Activated naive CD4-positive, alpha-beta T cell treated with anti-CD3 and anti-CD28 coated beads for 36 hours (primary cell): ENCODE data around the gene CEBPG. TPM values are rescaled to one million over a fixed set of nuclear protein-coding genes. Genes with fewer than 3 reads are reported as not detected.

Source experiments
- CTCF ChIA-PET: fragments of 350-600 bp; sonication (Branson Sonifier 250); formaldehyde crosslinking; loops from one replicate; lab custom pipeline; 2021; ENCODE audit warnings: antibody characterized with exemption; lab: Charles Lee
- DNase-seq: peaks from one replicate; pipeline ENCODE4 v3.0.0-alpha.2; 2020
- H3K27ac Mint-ChIP-seq: one replicate; pipeline ENCODE4 v1.8.0; 2021; ENCODE audit warnings: mild to moderate bottlenecking, mixed read lengths
- H3K27me3 Mint-ChIP-seq: one replicate; pipeline ENCODE4 v1.8.0; 2021; ENCODE audit warnings: low read depth, mixed read lengths
- H3K36me3 Mint-ChIP-seq: one replicate; pipeline ENCODE4 v1.8.0; 2021; ENCODE audit warnings: low read depth, mixed read lengths
- H3K4me1 Mint-ChIP-seq: one replicate; pipeline ENCODE4 v1.8.0; 2021; ENCODE audit warnings: low read depth, mixed read lengths
- H3K4me3 Mint-ChIP-seq: one replicate; pipeline ENCODE4 v1.8.0; 2021; ENCODE audit warnings: mild to moderate bottlenecking, moderate library complexity, mixed read lengths
- H3K9me3 Mint-ChIP-seq: one replicate; pipeline ENCODE4 v1.8.0; 2021; ENCODE audit warnings: mixed read lengths
- intact Hi-C: fragments of 100-400 bp; cut with micrococcal nuclease; formaldehyde crosslinking; loops from one replicate; pipeline ENCODE4 v1.15.1; 2023
- total RNA-seq, 2 experiments: library from RNA; stranded (reverse); gene quantifications; one replicate each; pipeline ENCODE4 v1.2.3, GENCODE V29; 2021

CEBPG gene
- total RNA-seq, 2 experiments from 2014 or later = 37.3 to 38.7 TPM

- Mint-ChIP-seq H3K4me1 (peaks cover 63% of the 10 kb centered on the region), H3K36me3 (peaks cover 37% of the 10 kb centered on the region), H3K27me3 (no peaks in the 10 kb centered on the region), H3K4me3 (peak overlapping the region; percentile 88), H3K9me3 (no peaks in the 10 kb centered on the region), H3K27ac (no peak overlapping the region)
- intact Hi-C loops = loop anchor here (10.0 kb wide), 1 partner anchor 402 kb away; the partner anchor contains the start of genes CEP89 and FAAP24
- DNase-seq = no peak
- CTCF ChIA-PET = interaction anchor here (0.8 kb wide), 1 partner anchor 31 kb away, joined by 3 read pairs; no protein-coding TSS in a partner anchor
These were observed 2.9 kb downstream of the CEBPG start for GRCh38 chr19:33376423-33376822.

- no peak overlapping the region for H3K27ac Mint-ChIP-seq
- peak overlapping the region; percentile 7 for H3K4me3 Mint-ChIP-seq
These were observed 3.5 kb downstream of the CEBPG start for GRCh38 chr19:33376941-33377557.

GRCh38 chr19:33377586-33378475, 4.3 kb downstream of the CEBPG start:
- Mint-ChIP-seq H3K4me3 (no peak overlapping the region), H3K27ac (no peak overlapping the region), H3K9me3 (no peaks in the 10 kb centered on the region), H3K4me1 (peaks cover 63% of the 10 kb centered on the region), H3K27me3 (no peaks in the 10 kb centered on the region), H3K36me3 (peaks cover 40% of the 10 kb centered on the region)
- intact Hi-C loops = loop anchor here (10.0 kb wide), 1 partner anchor 403 kb away; the partner anchor contains the start of genes CEP89 and FAAP24
- no peak for DNase-seq
- CTCF ChIA-PET = interaction anchor here (0.6 to 1.1 kb wide), 3 partner anchors 141 to 234 kb away, joined by 3 to 4 read pairs (median 3); no protein-coding TSS in a partner anchor

More at GRCh38 chr19:33376941-33377557, 3.5 kb downstream of the CEBPG start:
- no peaks in the 10 kb centered on the region for H3K27me3 Mint-ChIP-seq
- CTCF ChIA-PET = interaction anchor here (0.8 kb wide), 1 partner anchor 30 kb away, joined by 3 read pairs; no protein-coding TSS in a partner anchor
- intact Hi-C loops = loop anchor here (10.0 kb wide), 1 partner anchor 402 kb away; the partner anchor contains the start of genes CEP89 and FAAP24
- no peak for DNase-seq
- no peaks in the 10 kb centered on the region for H3K9me3 Mint-ChIP-seq
- H3K4me1 Mint-ChIP-seq = peaks cover 67% of the 10 kb centered on the region
- H3K36me3 Mint-ChIP-seq = peaks cover 39% of the 10 kb centered on the region

GRCh38 chr19:33379151-33379829, 5.8 kb downstream of the CEBPG start:
- Mint-ChIP-seq H3K27ac (no peak overlapping the region), H3K9me3 (no peaks in the 10 kb centered on the region)
- CTCF ChIA-PET = interaction anchor here (1.0 kb wide), 1 partner anchor 25 kb away, joined by 3 read pairs; no protein-coding TSS in a partner anchor

DNA sequence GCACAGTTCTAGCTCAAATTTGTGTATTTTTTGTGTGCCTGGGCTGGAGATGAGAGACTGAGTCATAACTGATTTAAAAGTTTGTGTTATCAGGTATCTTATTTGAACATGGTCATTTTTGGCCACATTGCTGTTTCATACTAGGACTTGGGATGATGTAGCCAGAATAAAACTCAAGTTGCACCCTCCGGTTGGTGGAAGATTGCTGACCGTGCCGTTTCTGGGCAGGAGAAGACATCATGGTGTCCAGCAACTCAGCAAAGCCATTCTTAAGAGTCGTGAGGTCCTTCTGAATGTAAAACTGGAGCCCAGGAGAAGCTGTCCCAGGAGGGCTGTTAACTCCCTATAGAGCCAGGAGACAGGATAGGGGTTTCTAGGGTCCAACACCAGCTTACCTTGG, 7.6 kb downstream of the CEBPG start:
- CTCF ChIA-PET = interaction anchor here (1.1 kb wide), 1 partner anchor 25 kb away, joined by 4 read pairs; no protein-coding TSS in a partner anchor
- Mint-ChIP-seq H3K9me3 (no peaks in the 10 kb centered on the region), H3K36me3 (peaks cover 32% of the 10 kb centered on the region), H3K27me3 (no peaks in the 10 kb centered on the region), H3K4me1 (peaks cover 46% of the 10 kb centered on the region), H3K4me3 (no peak overlapping the region), H3K27ac (no peak overlapping the region)
- no peak for DNase-seq
- intact Hi-C loops = no loop called here

More at GRCh38 chr19:33379151-33379829, 5.8 kb downstream of the CEBPG start:
- Mint-ChIP-seq H3K27me3 (no peaks in the 10 kb centered on the region), H3K4me1 (peaks cover 62% of the 10 kb centered on the region), H3K36me3 (peaks cover 41% of the 10 kb centered on the region), H3K4me3 (no peak overlapping the region)
- intact Hi-C loops = loop anchor here (10.0 kb wide), 1 partner anchor 404 kb away; the partner anchor contains the start of genes CEP89 and FAAP24
- DNase-seq = no peak

DNA sequence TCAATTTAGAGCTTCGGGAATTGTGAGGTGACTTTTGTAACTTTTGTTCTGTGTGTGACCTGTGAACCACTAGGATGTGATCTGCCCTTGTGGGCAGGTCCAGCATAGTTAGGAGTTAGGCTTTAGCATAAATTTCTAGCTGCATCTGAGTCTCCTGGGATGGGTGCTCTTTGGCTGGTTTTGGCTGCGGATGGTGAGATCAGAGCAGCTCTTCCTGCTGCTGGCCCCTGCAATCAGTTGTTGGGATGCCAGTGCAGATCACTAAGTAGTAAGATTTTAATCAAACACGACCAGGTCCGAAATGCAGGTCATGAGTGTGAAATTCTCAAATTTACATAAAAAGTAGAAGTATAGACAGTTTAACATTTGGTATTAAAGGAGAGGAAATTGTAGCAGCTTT, 8.5 kb downstream of the CEBPG start:
- Mint-ChIP-seq H3K27ac (peak overlapping the region; percentile 40), H3K9me3 (no peaks in the 10 kb centered on the region), H3K27me3 (no peaks in the 10 kb centered on the region), H3K4me1 (peaks cover 37% of the 10 kb centered on the region), H3K36me3 (peaks cover 27% of the 10 kb centered on the region), H3K4me3 (no peak overlapping the region)
- DNase-seq = no peak
- intact Hi-C loops = no loop called here
- CTCF ChIA-PET = no interaction called here

DNA sequence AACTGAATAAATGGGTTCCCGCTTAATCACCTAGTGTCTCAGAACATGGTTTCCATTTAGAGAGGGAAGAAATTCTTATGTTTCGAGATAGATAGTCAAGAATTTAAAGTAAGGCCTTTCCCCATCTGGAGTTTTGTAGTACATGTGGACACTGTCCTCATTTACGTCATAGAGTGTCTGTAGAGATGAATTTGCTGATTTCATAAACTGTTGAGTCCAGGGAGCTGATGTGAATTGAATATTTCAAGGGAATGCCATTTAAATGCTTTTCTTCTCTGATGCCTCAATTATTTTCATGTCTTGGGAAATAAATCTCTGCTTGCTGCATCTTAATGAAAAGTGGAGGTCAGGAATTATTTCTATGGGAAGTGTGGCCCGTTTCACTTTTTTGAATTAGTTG, 9.5 kb downstream of the CEBPG start:
- intact Hi-C loops = no loop called here
- H3K9me3 Mint-ChIP-seq = no peaks in the 10 kb centered on the region
- peaks cover 27% of the 10 kb centered on the region for H3K4me1 Mint-ChIP-seq
- H3K4me3 Mint-ChIP-seq = no peak overlapping the region
- H3K27ac Mint-ChIP-seq = peak overlapping the region; percentile 24
- DNase-seq = no peak
- no peaks in the 10 kb centered on the region for H3K27me3 Mint-ChIP-seq
- CTCF ChIA-PET = interaction anchor here (1.2 to 1.6 kb wide), 2 partner anchors 23 to 48 kb away, joined by 4 read pairs; no protein-coding TSS in a partner anchor
- H3K36me3 Mint-ChIP-seq = peaks cover 29% of the 10 kb centered on the region

- Mint-ChIP-seq H3K4me3 (no peak overlapping the region), H3K4me1 (peaks cover 19% of the 10 kb centered on the region), H3K27me3 (no peaks in the 10 kb centered on the region), H3K9me3 (no peaks in the 10 kb centered on the region), H3K27ac (no peak overlapping the region), H3K36me3 (peaks cover 24% of the 10 kb centered on the region)
- intact Hi-C loops = no loop called here
- CTCF ChIA-PET = interaction anchor here (1.0 to 1.6 kb wide), 3 partner anchors 10 to 47 kb away, joined by 3 to 4 read pairs (median 4); no protein-coding TSS in a partner anchor
- DNase-seq = no peak
These were observed 10.3 kb downstream of the CEBPG start for GRCh38 chr19:33383720-33384292.

GRCh38 chr19:33384983-33385382, 11.5 kb downstream of the CEBPG start:
- Mint-ChIP-seq H3K27me3 (no peaks in the 10 kb centered on the region), H3K4me1 (peaks cover 11% of the 10 kb centered on the region), H3K9me3 (no peaks in the 10 kb centered on the region), H3K27ac (no peak overlapping the region), H3K4me3 (no peak overlapping the region), H3K36me3 (peaks cover 13% of the 10 kb centered on the region)
- DNase-seq = no peak
- CTCF ChIA-PET = interaction anchor here (0.6 to 0.9 kb wide), 2 partner anchors 150 to 206 kb away, joined by 3 to 7 read pairs; no protein-coding TSS in a partner anchor
- intact Hi-C loops = no loop called here

DNA sequence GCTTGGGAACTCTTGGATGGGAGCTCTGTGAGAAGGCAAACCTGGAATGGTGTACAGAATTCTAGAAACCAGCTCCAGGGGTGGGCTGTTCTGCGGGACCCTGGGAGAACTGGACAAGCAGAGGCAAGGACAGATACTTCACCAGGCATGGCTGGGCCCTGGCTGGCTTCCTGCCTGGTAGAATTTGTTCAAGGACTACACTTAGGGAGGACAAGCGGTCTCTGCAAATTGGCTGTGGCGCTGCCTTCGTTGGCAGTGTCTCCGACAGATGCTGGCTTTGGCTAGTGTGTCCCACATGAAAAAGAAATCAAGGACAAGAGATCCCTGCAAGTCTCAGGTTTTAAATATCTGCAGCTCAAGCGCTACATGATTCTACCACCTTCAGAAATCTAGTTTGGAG, 12.4 kb downstream of the CEBPG start:
- H3K4me1 Mint-ChIP-seq = peaks cover 9% of the 10 kb centered on the region
- no peaks in the 10 kb centered on the region for H3K27me3 Mint-ChIP-seq
- H3K36me3 Mint-ChIP-seq = peaks cover 12% of the 10 kb centered on the region
- H3K4me3 Mint-ChIP-seq = no peak overlapping the region
- CTCF ChIA-PET = no interaction called here
- H3K9me3 Mint-ChIP-seq = no peaks in the 10 kb centered on the region
- DNase-seq = no peak
- H3K27ac Mint-ChIP-seq = no peak overlapping the region
- intact Hi-C loops = no loop called here

GRCh38 chr19:33386361-33386858, 12.9 kb downstream of the CEBPG start:
- intact Hi-C loops = no loop called here
- H3K4me3 Mint-ChIP-seq = no peak overlapping the region
- H3K9me3 Mint-ChIP-seq = no peaks in the 10 kb centered on the region
- no peak overlapping the region for H3K27ac Mint-ChIP-seq
- peaks cover 6% of the 10 kb centered on the region for H3K4me1 Mint-ChIP-seq
- no peak for DNase-seq
- peaks cover 9% of the 10 kb centered on the region for H3K36me3 Mint-ChIP-seq
- CTCF ChIA-PET = no interaction called here
- no peaks in the 10 kb centered on the region for H3K27me3 Mint-ChIP-seq
